Astrocyte of the spinal cord (primary cell): Measurements from ENCODE around the gene VWA8.

Source experiments
- DNase-seq: peaks from one replicate; pipeline ENCODE4 v3.0.0; 2011; ENCODE audit warnings: low read depth, low spot score
- H3K4me3 ChIP-seq: 2 replicates; pipeline ENCODE4 v1.5.1; 2011; ENCODE audit warnings: low read depth, mild to moderate bottlenecking, low read length, moderate library complexity
- CTCF ChIP-seq: IDR thresholded peaks from 2 replicates; pipeline ENCODE4 v1.5.1; 2012; ENCODE audit warnings: low read depth, mild to moderate bottlenecking, low read length, inconsistent platforms
- in situ Hi-C: cut with HindIII; loops from 2 replicates; pipeline ENCODE4 v1.10.0; 2017; ENCODE audit warnings: low sequenced_read_pairs

Gene VWA8

GRCh38 chr13:41563341-41563983, 397.4 kb downstream of the VWA8 start:
- no peak overlapping the region for H3K4me3 ChIP-seq
- in situ Hi-C loops = no loop called here
- DNase-seq = peak; percentile 95
- TF ChIP-seq CTCF = no peak

- TF ChIP-seq CTCF = no peak
- DNase-seq = no peak
- in situ Hi-C loops = no loop called here
- no peak overlapping the region for H3K4me3 ChIP-seq
These were observed 398.2 kb downstream of the VWA8 start for GRCh38 chr13:41562541-41563178.

DNA sequence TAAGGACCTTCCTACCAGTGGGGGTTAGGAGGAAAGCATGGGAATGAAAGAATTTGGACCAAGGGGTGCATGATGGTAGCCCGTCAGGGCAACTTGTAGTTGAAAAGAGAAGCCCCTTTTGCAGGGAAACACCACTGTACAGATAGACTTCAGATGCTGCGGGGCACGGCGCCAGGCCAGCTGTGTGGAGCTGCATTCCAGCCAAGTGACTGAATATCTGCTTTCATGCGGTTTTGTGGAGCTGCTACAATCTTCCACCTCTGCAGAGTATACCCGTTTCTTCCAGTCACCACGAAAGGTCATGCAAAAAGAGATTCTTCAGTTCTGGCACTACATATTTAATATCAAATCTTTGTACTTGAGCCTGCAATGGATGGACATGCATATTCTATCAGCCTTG, 398.8 kb downstream of the VWA8 start:
- no peak overlapping the region for H3K4me3 ChIP-seq
- in situ Hi-C loops = no loop called here
- peak; percentile 96 for DNase-seq
- no peak for TF ChIP-seq CTCF

- in situ Hi-C loops = no loop called here
- TF ChIP-seq CTCF = no peak
- peak; percentile 79 for DNase-seq
- H3K4me3 ChIP-seq = no peak overlapping the region
These were observed 399.7 kb downstream of the VWA8 start for GRCh38 chr13:41561170-41561569.

GRCh38 chr13:41558781-41559560, 401.9 kb downstream of the VWA8 start:
- in situ Hi-C loops = no loop called here
- TF ChIP-seq CTCF = no peak

DNA sequence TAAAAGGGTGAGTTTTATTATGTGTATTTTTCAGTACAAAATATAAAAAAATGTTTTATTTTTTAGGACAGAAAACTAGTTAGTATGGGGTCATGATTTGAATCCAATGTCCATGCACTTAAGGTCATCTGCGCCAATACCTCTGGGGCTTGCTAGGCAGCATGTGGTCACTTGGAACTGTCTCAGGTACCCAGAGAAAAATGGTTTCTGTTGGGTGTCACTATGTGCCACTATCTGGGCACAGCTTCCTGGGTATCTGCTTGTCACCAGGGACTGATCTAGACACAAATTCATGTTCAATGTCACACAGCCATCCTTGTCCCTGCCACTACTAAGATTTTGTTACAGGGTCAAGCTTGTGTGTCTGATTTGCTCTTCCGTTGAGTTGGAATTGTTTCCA, 403.2 kb downstream of the VWA8 start:
- TF ChIP-seq CTCF = no peak
- no peak for DNase-seq
- in situ Hi-C loops = no loop called here
- H3K4me3 ChIP-seq = no peak overlapping the region

More at GRCh38 chr13:41558781-41559560, 401.9 kb downstream of the VWA8 start:
- DNase-seq = no peak
- H3K4me3 ChIP-seq = no peak overlapping the region
